Measurements from ENCODE around the gene CDH18. TPM values are rescaled to one million over a fixed set of nuclear protein-coding genes. Genes with fewer than 3 reads are reported as not detected.

CDH18 gene
- total and polyA plus RNA-seq, 2 of the 4 experiments (the other 2 are of a cell fraction) = 0.24 to 1.1 TPM

DNA sequence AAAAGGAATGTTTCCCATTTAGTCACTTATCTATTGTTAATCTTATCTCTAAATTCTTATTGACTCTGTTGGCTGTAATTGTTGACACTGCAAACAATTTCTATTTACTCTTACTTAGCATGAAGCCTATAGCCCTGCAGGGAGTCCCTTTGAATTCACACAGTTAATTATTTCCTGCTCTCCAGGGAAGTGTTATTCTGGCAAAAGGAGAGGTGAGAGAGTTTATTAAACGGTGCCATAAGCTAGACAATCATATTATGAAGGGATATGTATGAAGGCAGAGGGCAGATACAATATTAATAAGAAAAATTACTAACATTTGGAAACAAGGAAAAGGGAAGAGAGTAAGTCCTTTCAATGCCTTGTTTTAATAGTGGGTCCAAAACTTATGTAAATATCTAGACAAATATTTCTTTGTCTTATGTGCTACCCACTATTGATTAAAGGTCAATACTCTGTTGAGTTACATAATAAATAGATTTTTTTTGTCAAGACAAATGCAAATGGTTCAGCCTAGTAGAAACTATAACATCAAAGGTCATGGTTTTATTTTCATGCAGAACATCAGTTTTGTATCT, 107.1 kb downstream of the CDH18 start:
- no peaks in the 10 kb centered on the region for H4K20me1 ChIP-seq (ENCODE audit: insufficient read depth, low read length)
- in situ Hi-C loops (cut with MboI; ENCODE audit: low sequenced_read_pairs) = no loop called here
- H3K4me1 ChIP-seq (ENCODE audit: control insufficient read depth, insufficient read depth, low read length) = 0 out of 2 replicates have a peak, but pooled peaks cover 2% of the 10 kb centered on the region
- no peak overlapping the region for H3K4ac ChIP-seq (ENCODE audit: low read depth, low read length)
- no peak overlapping the region for H2AK9ac ChIP-seq (replicated peaks; ENCODE audit: low read depth, low read length, poor library complexity)
- no peak overlapping the region for H2BK5ac ChIP-seq (ENCODE audit: low read depth, low read length, poor library complexity, severe bottlenecking)
- WGBS, 2 experiments (ENCODE audit: extremely low coverage in 2 of 2, insufficient read length in 1 of 2) = no CpG with 5 or more reads among the region's 1 CpG
- no TSS peak for BruUV-seq (replicated peaks)
- H3K27me3 ChIP-seq (ENCODE audit: control insufficient read depth, insufficient read depth, low read length) = no peaks in the 10 kb centered on the region
- DNase-seq (no peak), ATAC-seq (ENCODE audit: low read depth) (no peak)
- H2AK5ac ChIP-seq (ENCODE audit: low read depth, low read length) = no peak overlapping the region
- no peak overlapping the region for H2BK120ac ChIP-seq (ENCODE audit: low read depth, low read length)
- no peak overlapping the region for H2BK20ac ChIP-seq (ENCODE audit: low read depth, low read length)
- no peak overlapping the region for H4K5ac ChIP-seq (ENCODE audit: low read depth, low read length)
- ChIA-PET CTCF (no interaction called here), POLR2A (ENCODE audit: unreplicated experiment) (no interaction called here)
- no peaks in the 10 kb centered on the region for H3K79me1 ChIP-seq (ENCODE audit: low read depth in 1 of 2, low read length in 2 of 2)
- TF ChIP-seq, protein P1, sequence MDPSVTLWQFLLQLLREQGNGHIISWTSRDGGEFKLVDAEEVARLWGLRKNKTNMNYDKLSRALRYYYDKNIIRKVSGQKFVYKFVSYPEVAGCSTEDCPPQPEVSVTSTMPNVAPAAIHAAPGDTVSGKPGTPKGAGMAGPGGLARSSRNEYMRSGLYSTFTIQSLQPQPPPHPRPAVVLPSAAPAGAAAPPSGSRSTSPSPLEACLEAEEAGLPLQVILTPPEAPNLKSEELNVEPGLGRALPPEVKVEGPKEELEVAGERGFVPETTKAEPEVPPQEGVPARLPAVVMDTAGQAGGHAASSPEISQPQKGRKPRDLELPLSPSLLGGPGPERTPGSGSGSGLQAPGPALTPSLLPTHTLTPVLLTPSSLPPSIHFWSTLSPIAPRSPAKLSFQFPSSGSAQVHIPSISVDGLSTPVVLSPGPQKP (IDR thresholded peaks at IDR 0.05; ENCODE audit: borderline replicate concordance, low read depth, low read length) = no peak
- TF ChIP-seq POLR2A (IDR thresholded peaks at IDR 0.05; ENCODE audit: low read depth, low read length) (no peak), CHD1 (IDR thresholded peaks at IDR 0.05; ENCODE audit: low read depth, low read length) (no peak), SMC3 (IDR thresholded peaks at IDR 0.05; ENCODE audit: low read depth, low read length) (no peak), RCOR1 (IDR thresholded peaks at IDR 0.05; ENCODE audit: insufficient replicate concordance, low read length) (no peak), MAZ (IDR thresholded peaks at IDR 0.05; ENCODE audit: borderline replicate concordance, low read depth, low read length) (no peak), MAFK (IDR thresholded peaks at IDR 0.05; ENCODE audit: low read depth, low read length) (no peak), NFE2L2 (IDR thresholded peaks at IDR 0.05; ENCODE audit: low read depth, low read length) (no peak)
- TF ChIP-seq, protein P2, sequence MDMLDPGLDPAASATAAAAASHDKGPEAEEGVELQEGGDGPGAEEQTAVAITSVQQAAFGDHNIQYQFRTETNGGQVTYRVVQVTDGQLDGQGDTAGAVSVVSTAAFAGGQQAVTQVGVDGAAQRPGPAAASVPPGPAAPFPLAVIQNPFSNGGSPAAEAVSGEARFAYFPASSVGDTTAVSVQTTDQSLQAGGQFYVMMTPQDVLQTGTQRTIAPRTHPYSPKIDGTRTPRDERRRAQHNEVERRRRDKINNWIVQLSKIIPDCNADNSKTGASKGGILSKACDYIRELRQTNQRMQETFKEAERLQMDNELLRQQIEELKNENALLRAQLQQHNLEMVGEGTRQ (IDR thresholded peaks at IDR 0.05; ENCODE audit: low read depth, low read length) = no peak
- H4K91ac ChIP-seq (ENCODE audit: insufficient read depth, low read depth, low read length) = no peak overlapping the region
- no peak overlapping the region for H3K14ac ChIP-seq (replicated peaks; ENCODE audit: low read depth, low read length)
- no peak overlapping the region for H4K8ac ChIP-seq (ENCODE audit: low read depth in 2 of 2, low read length in 2 of 2)
- H3K4me2 ChIP-seq (ENCODE audit: low read depth, low read length) = no peak overlapping the region
- H3K27ac ChIP-seq (ENCODE audit: insufficient read depth, low read length) = no peak overlapping the region
- no peak overlapping the region for H3K4me3 ChIP-seq (ENCODE audit: insufficient read depth, low read depth, low read length)
- intact Hi-C loops (cut with micrococcal nuclease) = no loop called here
- H2AFZ ChIP-seq (replicated peaks; ENCODE audit: low read length, poor library complexity) = no peak overlapping the region
- dilution Hi-C loops (cut with HindIII; ENCODE audit: low sequenced_read_pairs, unreplicated experiment) = no loop called here
- H3K9me3 ChIP-seq (ENCODE audit: control insufficient read depth, insufficient read depth, low read length) = no peaks in the 10 kb centered on the region
- no peaks in the 10 kb centered on the region for H3K36me3 ChIP-seq (ENCODE audit: control insufficient read depth, insufficient read depth, low read length)
- no peak overlapping the region for H3K23ac ChIP-seq (ENCODE audit: low read depth, low read length)
- H3K18ac ChIP-seq (ENCODE audit: low read depth, low read length) = no peak overlapping the region
- H2BK15ac ChIP-seq (ENCODE audit: low read depth, low read length) = no peak overlapping the region
- no peaks in the 10 kb centered on the region for H3K9me1 ChIP-seq (ENCODE audit: insufficient read depth, low read length)
- H3K9ac ChIP-seq (ENCODE audit: low read depth, low read length) = no peak overlapping the region
- H3K56ac ChIP-seq (ENCODE audit: extremely low read depth, insufficient read depth, low read length) = no peak overlapping the region
